HCT116 (cell line): ENCODE data around the gene RHOT1. TPM values are rescaled to one million over a fixed set of nuclear protein-coding genes. Genes with fewer than 3 reads are reported as not detected.

Experiments used
- ATAC-seq: fragments of 200-7000 bp; cut with Tn5 transposase; 2 replicates; pipeline ENCODE4 v1.9.1; 2020; ENCODE audit warnings: mild to moderate bottlenecking, moderate library complexity
- BruUV-seq: library from RNA; stranded (reverse); fragments of 400-500 nt; replicated peaks from 2 replicates; lab custom pipeline; 2021; lab: Mats Ljungman, UMichigan
- CTCF ChIA-PET: fragments of 300-600 bp; sonication (Branson Sonifier 250); formaldehyde crosslinking; loops from one replicate; lab custom pipeline; 2021; ENCODE audit warnings: antibody characterized with exemption; lab: Charles Lee
- POLR2A ChIA-PET: fragments of 300-600, 350-600 bp; sonication (Branson Sonifier 250); formaldehyde crosslinking; loops from one replicate; lab custom pipeline; 2021; ENCODE audit warnings: antibody characterized with exemption; lab: Charles Lee
- RAD21 ChIA-PET, 2 experiments: fragments of 300-600 bp; sonication (Branson Sonifier 250); formaldehyde crosslinking; loops; one replicate each; lab custom pipeline; 2023; ENCODE audit warnings: low total read pairs in 2 of 2; ENCODE audit not compliant: uncharacterized antibody in 2 of 2, unreplicated experiment in 2 of 2, low non-redundant PET in 1 of 2; lab: Charles Lee
- DNase-seq: peaks from one replicate; pipeline ENCODE4 v3.0.0-alpha.2; 2010; ENCODE audit warnings: low read depth, low spot score
- H2AFZ ChIP-seq: fragments of 200-600 bp; shearing (Covaris generic), sonication (generic); 2 replicates; pipeline ENCODE4 v1.6.1; 2017; ENCODE audit warnings: low read depth, mixed run types, mixed read lengths, antibody characterized with exemption, low read length; ENCODE audit not compliant: poor library complexity, severe bottlenecking
- H3K27ac ChIP-seq: 2 replicates; pipeline ENCODE4 v1.5.1; 2012; ENCODE audit warnings: low read depth, low read length
- H3K27me3 ChIP-seq: fragments of 200-600 bp; sonication (generic); 2 replicates; pipeline ENCODE4 v1.6.1; 2016; ENCODE audit warnings: mixed run types, low read length, mixed read lengths; ENCODE audit not compliant: insufficient read depth
- H3K36me3 ChIP-seq, 2 experiments: fragments of 200-500 bp in 1 of 2; fragments of 200-600 bp in 1 of 2; sonication (Bioruptor generic) in 1 of 2; sonication (generic) in 1 of 2; 2 replicates each; pipeline versions ENCODE4 v1.5.1 to v1.6.1; 2014 to 2016; ENCODE audit warnings: low read length in 2 of 2, inconsistent platforms in 1 of 2, mixed read lengths in 1 of 2, mixed run types in 1 of 2; ENCODE audit not compliant: insufficient read depth in 2 of 2, control insufficient read depth in 1 of 2
- H3K4me1 ChIP-seq, 2 experiments: fragments of 200-600 bp in 1 of 2; sonication (generic) in 1 of 2; 2 replicates each; pipeline versions ENCODE4 v1.5.1 to v1.6.1; 2012 to 2017; ENCODE audit warnings: low read length in 2 of 2, inconsistent platforms in 1 of 2, mild to moderate bottlenecking in 1 of 2, mixed read lengths in 1 of 2, mixed run types in 1 of 2, moderate library complexity in 1 of 2; ENCODE audit not compliant: insufficient read depth in 2 of 2, control insufficient read depth in 1 of 2
- H3K4me2 ChIP-seq: fragments of 200-600 bp; sonication (generic); 2 replicates; pipeline ENCODE4 v1.6.1; 2017; ENCODE audit warnings: mixed run types, low read length, mixed read lengths
- H3K4me3 ChIP-seq, 2 experiments: fragments of 200-600 bp in 1 of 2; sonication (generic) in 1 of 2; replicated peaks in 1 of 2; 2 replicates each; pipeline ENCODE4 v1.5.1; 2011 to 2016; ENCODE audit warnings: low read length in 2 of 2, control low read depth in 1 of 2, low read depth in 1 of 2, mild to moderate bottlenecking in 1 of 2, mixed read lengths in 1 of 2, mixed run types in 1 of 2
- H3K79me2 ChIP-seq: fragments of 200-600 bp; sonication (generic); 2 replicates; pipeline ENCODE4 v1.6.1; 2017; ENCODE audit warnings: mild to moderate bottlenecking, mixed run types, low read length, moderate library complexity, mixed read lengths; ENCODE audit not compliant: insufficient read depth
- H3K9ac ChIP-seq: fragments of 200-600 bp; sonication (generic); 2 replicates; pipeline ENCODE4 v1.6.1; 2016; ENCODE audit warnings: low read length, mixed read lengths
- H3K9me2 ChIP-seq: fragments of 200-600 bp; sonication (generic), shearing (Covaris generic); 2 replicates; pipeline ENCODE4 v1.6.1; 2017; ENCODE audit warnings: mixed run types, mild to moderate bottlenecking, moderate library complexity; ENCODE audit not compliant: insufficient read depth
- H3K9me3 ChIP-seq, 2 experiments: fragments of 200-500 bp in 1 of 2; fragments of 200-600 bp in 1 of 2; sonication (Bioruptor generic) in 1 of 2; sonication (generic) in 1 of 2; 2 replicates each; pipeline ENCODE4 v1.6.1; 2014 to 2017; ENCODE audit warnings: low read length in 2 of 2, mixed read lengths in 2 of 2, inconsistent platforms in 1 of 2, low read depth in 1 of 2, mild to moderate bottlenecking in 1 of 2, mixed run types in 1 of 2, moderate library complexity in 1 of 2; ENCODE audit not compliant: control insufficient read depth in 1 of 2, insufficient read depth in 1 of 2
- H4K20me1 ChIP-seq: fragments of 200-600 bp; sonication (generic), shearing (Covaris generic); 2 replicates; pipeline ENCODE4 v1.6.1; 2017; ENCODE audit warnings: mixed run types, mild to moderate bottlenecking, moderate library complexity; ENCODE audit not compliant: insufficient read depth
- CBX3 ChIP-seq: IDR thresholded peaks from 2 replicates; pipeline ENCODE4 v1.6.1; 2012; ENCODE audit warnings: low read depth
- CEBPB ChIP-seq: IDR thresholded peaks from 2 replicates; pipeline ENCODE4 v1.6.1; 2012; ENCODE audit warnings: low read depth
- JUND ChIP-seq: IDR thresholded peaks from 2 replicates; pipeline ENCODE4 v1.6.1; 2012
- SIN3A ChIP-seq: IDR thresholded peaks from 2 replicates; pipeline ENCODE4 v1.6.1; 2012; ENCODE audit warnings: low read depth
- SRF ChIP-seq: IDR thresholded peaks from 2 replicates; pipeline ENCODE4 v1.6.1; 2012; ENCODE audit warnings: low read depth
- TCF7L2 ChIP-seq: IDR thresholded peaks from 2 replicates; pipeline ENCODE4 v1.7.0; 2011; ENCODE audit warnings: borderline replicate concordance, inconsistent platforms; ENCODE audit not compliant: insufficient read depth, insufficient read length; ENCODE audit errors: extremely low read depth
- ZFX ChIP-seq: fragments of 450-650 bp; IDR thresholded peaks from 2 replicates; pipeline ENCODE4 v1.6.1; 2017
- intact Hi-C: fragments of 100-400 bp; cut with micrococcal nuclease; formaldehyde crosslinking; loops from 2 replicates; pipeline ENCODE4 v1.10.0; 2022
- total RNA-seq: library from RNA; stranded (reverse); gene quantifications from one replicate; pipeline ENCODE4 v1.2.1, GENCODE V29; 2021; ENCODE audit not compliant: unreplicated experiment
- TF ChIP-seq, protein P1 (sequence below): IDR thresholded peaks from 2 replicates; pipeline ENCODE4 v1.6.1; 2012; ENCODE audit warnings: low read depth
- TF ChIP-seq, protein P2 (sequence below): IDR thresholded peaks from 2 replicates; pipeline ENCODE4 v1.6.1; 2012
- TF ChIP-seq, protein P3 (sequence below), 3 experiments: fragments of 200-600 bp in 1 of 3; sonication (generic) in 1 of 3; IDR thresholded peaks in 2 of 3; conservative IDR thresholded peaks in 1 of 3; 2 replicates each; pipeline ENCODE4 v1.5.1; 2012 to 2017; ENCODE audit warnings: low read depth in 2 of 3, low read length in 2 of 3, antibody characterized with exemption in 1 of 3, borderline replicate concordance in 1 of 3, control low read depth in 1 of 3, mild to moderate bottlenecking in 1 of 3, mixed read lengths in 1 of 3, mixed run types in 1 of 3, moderate library complexity in 1 of 3; ENCODE audit not compliant: insufficient read depth in 1 of 3
- TF ChIP-seq, protein P4 (sequence below): IDR thresholded peaks from 2 replicates; pipeline ENCODE4 v1.6.1; 2011; ENCODE audit warnings: mild to moderate bottlenecking, low read length, moderate library complexity; ENCODE audit not compliant: insufficient replicate concordance; ENCODE audit errors: extremely low read depth
- TF ChIP-seq, protein P5 (sequence below): IDR thresholded peaks from 2 replicates; pipeline ENCODE4 v1.6.1; 2012

RHOT1 gene
- total RNA-seq, 1 experiment from 2014 or later, result 33.3 TPM

DNA sequence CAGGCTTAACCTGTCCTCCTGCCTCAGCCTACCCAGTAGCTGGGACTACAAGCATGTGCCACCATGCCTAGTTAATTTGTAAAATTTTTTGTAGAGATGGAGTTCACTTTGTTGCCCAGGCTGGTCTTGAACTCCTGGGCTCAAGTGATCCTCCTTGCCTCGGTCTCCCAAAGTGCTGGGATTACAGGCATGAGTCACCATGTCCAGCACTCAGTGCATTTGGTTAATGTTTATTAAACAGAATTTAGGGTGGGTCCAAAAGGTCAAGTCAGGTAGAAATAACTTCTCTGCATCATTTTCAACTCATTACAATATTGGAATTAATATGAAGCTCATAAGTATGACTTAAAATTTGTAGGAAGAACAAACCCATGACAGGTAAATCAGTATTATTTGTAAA lies 55.7 kb downstream of the RHOT1 start:
- intact Hi-C loops, result no loop called here
- H3K27ac ChIP-seq, result no peak overlapping the region
- no peak overlapping the region for H3K4me3 ChIP-seq
- no peaks in the 10 kb centered on the region for H3K9me2 ChIP-seq
- H3K4me1 ChIP-seq, result peaks cover 0 to 4% of the 10 kb centered on the region in 2 experiments; a peak in 2 of 4 replicates
- no peak for DNase-seq
- POLR2A ChIA-PET, result no interaction called here
- H3K9me3 ChIP-seq, result no peaks in the 10 kb centered on the region
- BruUV-seq, result no TSS peak
- no peak overlapping the region for H3K9ac ChIP-seq
- H4K20me1 ChIP-seq, result no peaks in the 10 kb centered on the region
- CTCF ChIA-PET, result no interaction called here
- TF ChIP-seq CBX3 (no peak), ZFX (no peak)
- H3K27me3 ChIP-seq, result no peaks in the 10 kb centered on the region
- H3K79me2 ChIP-seq, result no peaks in the 10 kb centered on the region
- RAD21 ChIA-PET, result no interaction called here
- no peak overlapping the region for H2AFZ ChIP-seq
- H3K4me2 ChIP-seq, result no peak overlapping the region
- peaks cover 15 to 19% of the 10 kb centered on the region in 2 experiments; a peak in 3 of 4 replicates for H3K36me3 ChIP-seq
- ATAC-seq, result no peak

DNA sequence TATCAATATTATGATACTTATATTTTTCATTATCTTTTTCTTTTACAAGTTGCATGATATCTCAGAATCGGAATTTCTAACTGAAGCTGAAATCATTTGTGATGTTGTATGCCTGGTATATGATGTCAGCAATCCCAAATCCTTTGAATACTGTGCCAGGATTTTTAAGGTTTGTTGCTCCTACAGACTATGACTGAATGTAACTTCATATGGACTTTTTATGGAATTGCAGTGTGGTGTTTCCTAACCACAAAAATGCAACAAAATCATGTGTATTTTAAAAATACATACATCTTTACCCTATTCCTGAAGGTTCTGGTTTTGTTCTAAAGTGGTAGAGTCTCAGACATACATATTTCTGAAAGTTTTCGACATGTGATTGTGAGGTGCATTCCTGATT lies 64.6 kb downstream of the RHOT1 start:
- peaks cover 0 to 6% of the 10 kb centered on the region in 2 experiments; a peak in 2 of 4 replicates for H3K4me1 ChIP-seq
- no peak overlapping the region for H3K4me3 ChIP-seq
- H3K9me2 ChIP-seq, result no peaks in the 10 kb centered on the region
- no peaks in the 10 kb centered on the region for H4K20me1 ChIP-seq
- H3K27me3 ChIP-seq, result no peaks in the 10 kb centered on the region
- BruUV-seq, result no TSS peak
- H3K9ac ChIP-seq, result no peak overlapping the region
- H3K9me3 ChIP-seq, result no peaks in the 10 kb centered on the region
- ATAC-seq, result no peak
- ChIA-PET POLR2A (no interaction called here), RAD21 (no interaction called here), CTCF (no interaction called here)
- no peak overlapping the region for H2AFZ ChIP-seq
- no peak overlapping the region for H3K4me2 ChIP-seq
- no peaks in the 10 kb centered on the region for H3K79me2 ChIP-seq
- DNase-seq, result no peak
- peaks cover 13 to 16% of the 10 kb centered on the region in 2 experiments; a peak in 3 of 4 replicates for H3K36me3 ChIP-seq
- intact Hi-C loops, result loop anchor here (5.0 kb wide), 1 partner anchor 110 kb away; no protein-coding TSS in a partner anchor
- no peak overlapping the region for H3K27ac ChIP-seq
- no peak for TF ChIP-seq ZFX
- TF ChIP-seq, protein P1, sequence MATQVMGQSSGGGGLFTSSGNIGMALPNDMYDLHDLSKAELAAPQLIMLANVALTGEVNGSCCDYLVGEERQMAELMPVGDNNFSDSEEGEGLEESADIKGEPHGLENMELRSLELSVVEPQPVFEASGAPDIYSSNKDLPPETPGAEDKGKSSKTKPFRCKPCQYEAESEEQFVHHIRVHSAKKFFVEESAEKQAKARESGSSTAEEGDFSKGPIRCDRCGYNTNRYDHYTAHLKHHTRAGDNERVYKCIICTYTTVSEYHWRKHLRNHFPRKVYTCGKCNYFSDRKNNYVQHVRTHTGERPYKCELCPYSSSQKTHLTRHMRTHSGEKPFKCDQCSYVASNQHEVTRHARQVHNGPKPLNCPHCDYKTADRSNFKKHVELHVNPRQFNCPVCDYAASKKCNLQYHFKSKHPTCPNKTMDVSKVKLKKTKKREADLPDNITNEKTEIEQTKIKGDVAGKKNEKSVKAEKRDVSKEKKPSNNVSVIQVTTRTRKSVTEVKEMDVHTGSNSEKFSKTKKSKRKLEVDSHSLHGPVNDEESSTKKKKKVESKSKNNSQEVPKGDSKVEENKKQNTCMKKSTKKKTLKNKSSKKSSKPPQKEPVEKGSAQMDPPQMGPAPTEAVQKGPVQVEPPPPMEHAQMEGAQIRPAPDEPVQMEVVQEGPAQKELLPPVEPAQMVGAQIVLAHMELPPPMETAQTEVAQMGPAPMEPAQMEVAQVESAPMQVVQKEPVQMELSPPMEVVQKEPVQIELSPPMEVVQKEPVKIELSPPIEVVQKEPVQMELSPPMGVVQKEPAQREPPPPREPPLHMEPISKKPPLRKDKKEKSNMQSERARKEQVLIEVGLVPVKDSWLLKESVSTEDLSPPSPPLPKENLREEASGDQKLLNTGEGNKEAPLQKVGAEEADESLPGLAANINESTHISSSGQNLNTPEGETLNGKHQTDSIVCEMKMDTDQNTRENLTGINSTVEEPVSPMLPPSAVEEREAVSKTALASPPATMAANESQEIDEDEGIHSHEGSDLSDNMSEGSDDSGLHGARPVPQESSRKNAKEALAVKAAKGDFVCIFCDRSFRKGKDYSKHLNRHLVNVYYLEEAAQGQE, result no peak
- TF ChIP-seq, protein P2, sequence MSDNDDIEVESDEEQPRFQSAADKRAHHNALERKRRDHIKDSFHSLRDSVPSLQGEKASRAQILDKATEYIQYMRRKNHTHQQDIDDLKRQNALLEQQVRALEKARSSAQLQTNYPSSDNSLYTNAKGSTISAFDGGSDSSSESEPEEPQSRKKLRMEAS, result no peak
- TF ChIP-seq, protein P3, sequence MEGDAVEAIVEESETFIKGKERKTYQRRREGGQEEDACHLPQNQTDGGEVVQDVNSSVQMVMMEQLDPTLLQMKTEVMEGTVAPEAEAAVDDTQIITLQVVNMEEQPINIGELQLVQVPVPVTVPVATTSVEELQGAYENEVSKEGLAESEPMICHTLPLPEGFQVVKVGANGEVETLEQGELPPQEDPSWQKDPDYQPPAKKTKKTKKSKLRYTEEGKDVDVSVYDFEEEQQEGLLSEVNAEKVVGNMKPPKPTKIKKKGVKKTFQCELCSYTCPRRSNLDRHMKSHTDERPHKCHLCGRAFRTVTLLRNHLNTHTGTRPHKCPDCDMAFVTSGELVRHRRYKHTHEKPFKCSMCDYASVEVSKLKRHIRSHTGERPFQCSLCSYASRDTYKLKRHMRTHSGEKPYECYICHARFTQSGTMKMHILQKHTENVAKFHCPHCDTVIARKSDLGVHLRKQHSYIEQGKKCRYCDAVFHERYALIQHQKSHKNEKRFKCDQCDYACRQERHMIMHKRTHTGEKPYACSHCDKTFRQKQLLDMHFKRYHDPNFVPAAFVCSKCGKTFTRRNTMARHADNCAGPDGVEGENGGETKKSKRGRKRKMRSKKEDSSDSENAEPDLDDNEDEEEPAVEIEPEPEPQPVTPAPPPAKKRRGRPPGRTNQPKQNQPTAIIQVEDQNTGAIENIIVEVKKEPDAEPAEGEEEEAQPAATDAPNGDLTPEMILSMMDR (IDR thresholded peaks at IDR 0.05 in 2 of 3, conservative IDR thresholded peaks at IDR 0.05 in 1 of 3; ENCODE audit: borderline replicate concordance in 1 of 3, insufficient read depth in 1 of 3, low read depth in 2 of 3, low read length in 2 of 3), result no peak
- TF ChIP-seq, protein P4, sequence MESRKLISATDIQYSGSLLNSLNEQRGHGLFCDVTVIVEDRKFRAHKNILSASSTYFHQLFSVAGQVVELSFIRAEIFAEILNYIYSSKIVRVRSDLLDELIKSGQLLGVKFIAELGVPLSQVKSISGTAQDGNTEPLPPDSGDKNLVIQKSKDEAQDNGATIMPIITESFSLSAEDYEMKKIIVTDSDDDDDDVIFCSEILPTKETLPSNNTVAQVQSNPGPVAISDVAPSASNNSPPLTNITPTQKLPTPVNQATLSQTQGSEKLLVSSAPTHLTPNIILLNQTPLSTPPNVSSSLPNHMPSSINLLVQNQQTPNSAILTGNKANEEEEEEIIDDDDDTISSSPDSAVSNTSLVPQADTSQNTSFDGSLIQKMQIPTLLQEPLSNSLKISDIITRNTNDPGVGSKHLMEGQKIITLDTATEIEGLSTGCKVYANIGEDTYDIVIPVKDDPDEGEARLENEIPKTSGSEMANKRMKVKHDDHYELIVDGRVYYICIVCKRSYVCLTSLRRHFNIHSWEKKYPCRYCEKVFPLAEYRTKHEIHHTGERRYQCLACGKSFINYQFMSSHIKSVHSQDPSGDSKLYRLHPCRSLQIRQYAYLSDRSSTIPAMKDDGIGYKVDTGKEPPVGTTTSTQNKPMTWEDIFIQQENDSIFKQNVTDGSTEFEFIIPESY, result no peak
- no peak for TF ChIP-seq CBX3
- TF ChIP-seq TCF7L2, result no peak
- TF ChIP-seq, protein P5, sequence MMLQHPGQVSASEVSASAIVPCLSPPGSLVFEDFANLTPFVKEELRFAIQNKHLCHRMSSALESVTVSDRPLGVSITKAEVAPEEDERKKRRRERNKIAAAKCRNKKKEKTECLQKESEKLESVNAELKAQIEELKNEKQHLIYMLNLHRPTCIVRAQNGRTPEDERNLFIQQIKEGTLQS, result no peak
- no peak for TF ChIP-seq JUND
- TF ChIP-seq SRF, result no peak
- no peak for TF ChIP-seq SIN3A
- no peak for TF ChIP-seq CEBPB
